HG02623 (cell line): ENCODE data around the gene LRRC17.
"Not testable (repeated sequence)": the region's sequence is repeated elsewhere in the genome, so short reads cannot be mapped to it uniquely, and the experiment has no call there.

ENCODE experiments used
- ATAC-seq: cut with Tn5 transposase; IDR thresholded peaks from one replicate; pipeline ENCODE4 v1.9.1; 2021; ENCODE audit warnings: moderate library complexity; ENCODE audit not compliant: unreplicated experiment

LRRC17 gene

GRCh38 chr7:102942181-102942866 lies 29.5 kb downstream of the LRRC17 start:
- no peak for ATAC-seq

- ATAC-seq, result no peak
Measured at GRCh38 chr7:102942868-102943267, 30.1 kb downstream of the LRRC17 start.

GRCh38 chr7:102943423-102944169 lies 30.8 kb downstream of the LRRC17 start:
- ATAC-seq, result no peak

- ATAC-seq, result no peak
Measured at GRCh38 chr7:102944241-102944640, 31.4 kb downstream of the LRRC17 start.

- ATAC-seq, result no peak
Measured at GRCh38 chr7:102951839-102952238, 39.0 kb downstream of the LRRC17 start.

GRCh38 chr7:102953406-102953805 lies 40.6 kb downstream of the LRRC17 start:
- ATAC-seq, result no peak

GRCh38 chr7:102954359-102954758 lies 41.6 kb downstream of the LRRC17 start:
- not testable (repeated sequence) for ATAC-seq

GRCh38 chr7:102958004-102958403 lies 45.2 kb downstream of the LRRC17 start:
- ATAC-seq, result not testable (repeated sequence)

GRCh38 chr7:102961993-102962392 lies 49.2 kb downstream of the LRRC17 start:
- ATAC-seq, result not testable (repeated sequence)

GRCh38 chr7:102966465-102966864 lies 53.7 kb downstream of the LRRC17 start:
- no peak for ATAC-seq

- no peak for ATAC-seq
Measured at GRCh38 chr7:102967798-102968197, 55.0 kb downstream of the LRRC17 start.

GRCh38 chr7:102973096-102973802 lies 60.4 kb downstream of the LRRC17 start:
- ATAC-seq, result no peak

GRCh38 chr7:102974366-102975236 lies 61.8 kb downstream of the LRRC17 start:
- ATAC-seq, result no peak

- no peak for ATAC-seq
Measured at GRCh38 chr7:102975854-102976253, 63.1 kb downstream of the LRRC17 start.

GRCh38 chr7:102976493-102976892 lies 63.7 kb downstream of the LRRC17 start:
- no peak for ATAC-seq

GRCh38 chr7:102977586-102977985 lies 64.8 kb downstream of the LRRC17 start:
- not testable (repeated sequence) for ATAC-seq

- no peak for ATAC-seq
Measured at GRCh38 chr7:102978284-102978683, 65.5 kb downstream of the LRRC17 start.

GRCh38 chr7:102979670-102980069 lies 66.9 kb downstream of the LRRC17 start:
- ATAC-seq, result no peak

GRCh38 chr7:102981451-102981850 lies 68.7 kb downstream of the LRRC17 start:
- ATAC-seq, result no peak

GRCh38 chr7:102982235-102982634 lies 69.4 kb downstream of the LRRC17 start:
- ATAC-seq, result no peak

- no peak for ATAC-seq
Measured at GRCh38 chr7:102983602-102984001, 70.8 kb downstream of the LRRC17 start.
